ENCODE data around the gene UCN2.

Gene UCN2

DNA sequence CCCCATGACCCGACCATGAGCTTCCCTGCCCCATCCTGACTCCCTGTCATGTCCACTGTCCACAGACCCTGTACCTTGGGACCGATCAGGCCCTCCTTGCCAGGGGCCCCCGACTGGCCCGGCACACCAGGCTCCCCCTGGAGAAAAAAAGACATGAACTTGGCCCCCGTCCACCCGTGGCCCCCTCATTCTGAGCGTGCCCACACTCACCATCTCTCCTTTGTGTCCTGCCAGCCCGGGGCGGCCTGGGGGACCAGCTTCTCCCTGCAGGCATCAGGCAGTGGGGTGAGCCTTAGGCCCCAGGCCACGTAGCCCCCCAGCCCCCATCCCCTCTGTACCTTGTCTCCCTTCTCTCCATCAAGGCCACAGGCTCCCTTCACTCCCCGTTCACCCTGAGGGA, 3.9 kb upstream of the UCN2 start:
- no peak for DNase-seq (ENCODE audit: low read depth)
- H3K4me3 ChIP-seq (ENCODE audit: low read depth, low read length): no peak overlapping the region
- no peak for TF ChIP-seq CTCF (IDR thresholded peaks at IDR 0.05; ENCODE audit: insufficient read depth, low read depth, low read length, missing control alignments)

GRCh38 chr3:48567090-48567489, 3.5 kb upstream of the UCN2 start:
- no peak for DNase-seq (ENCODE audit: low read depth)

GRCh38 chr3:48566401-48566760, 2.8 kb upstream of the UCN2 start:
- TF ChIP-seq CTCF (IDR thresholded peaks at IDR 0.05; ENCODE audit: insufficient read depth, low read depth, low read length, missing control alignments): no peak
- DNase-seq (ENCODE audit: low read depth): no peak
- no peak overlapping the region for H3K4me3 ChIP-seq (ENCODE audit: low read depth, low read length)

More at GRCh38 chr3:48567090-48567489, 3.5 kb upstream of the UCN2 start:
- H3K4me3 ChIP-seq (ENCODE audit: low read depth, low read length): no peak overlapping the region
- TF ChIP-seq CTCF (IDR thresholded peaks at IDR 0.05; ENCODE audit: insufficient read depth, low read depth, low read length, missing control alignments): no peak

DNA sequence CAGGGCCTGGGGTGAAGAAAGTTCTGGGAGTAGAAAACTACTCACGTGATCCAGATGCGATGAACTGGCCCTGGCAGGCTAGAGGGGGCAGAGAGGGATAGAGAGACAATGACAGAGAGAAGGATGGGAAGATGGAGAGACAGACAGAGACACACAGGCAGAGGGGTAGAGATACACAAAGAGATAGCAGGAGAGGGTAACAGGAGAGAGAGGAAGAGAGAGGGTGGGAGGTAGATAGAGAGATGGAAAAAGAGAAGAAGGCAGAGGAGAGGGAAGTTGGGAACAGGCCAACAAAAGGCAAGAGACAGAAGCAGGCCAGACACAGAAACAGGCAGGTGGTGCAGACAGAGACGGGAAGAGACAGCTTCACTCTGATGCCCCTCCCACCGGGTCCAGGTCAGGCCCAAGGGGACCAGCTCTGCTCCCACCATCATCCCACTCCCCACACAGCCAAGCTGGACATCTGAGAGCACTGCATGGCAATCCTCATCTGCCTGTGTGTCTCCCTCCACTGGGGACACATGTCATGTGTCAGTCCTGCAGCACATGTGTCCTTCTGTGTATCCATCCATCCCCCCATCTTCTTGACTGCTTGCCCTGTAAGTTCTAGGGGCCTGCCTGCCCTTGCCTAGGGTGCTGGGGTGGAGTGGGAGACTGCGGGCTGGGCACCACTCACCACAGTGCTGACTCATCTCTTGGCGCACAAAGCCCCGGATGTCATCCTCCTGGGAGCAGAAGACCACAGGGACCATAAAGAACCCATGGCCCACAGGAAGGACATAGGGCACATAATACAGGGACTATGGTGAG, 2.2 kb upstream of the UCN2 start:
- DNase-seq (ENCODE audit: low read depth): no peak
- H3K4me3 ChIP-seq (ENCODE audit: low read depth, low read length): no peak overlapping the region
- TF ChIP-seq CTCF (IDR thresholded peaks at IDR 0.05; ENCODE audit: insufficient read depth, low read depth, low read length, missing control alignments): no peak

DNA sequence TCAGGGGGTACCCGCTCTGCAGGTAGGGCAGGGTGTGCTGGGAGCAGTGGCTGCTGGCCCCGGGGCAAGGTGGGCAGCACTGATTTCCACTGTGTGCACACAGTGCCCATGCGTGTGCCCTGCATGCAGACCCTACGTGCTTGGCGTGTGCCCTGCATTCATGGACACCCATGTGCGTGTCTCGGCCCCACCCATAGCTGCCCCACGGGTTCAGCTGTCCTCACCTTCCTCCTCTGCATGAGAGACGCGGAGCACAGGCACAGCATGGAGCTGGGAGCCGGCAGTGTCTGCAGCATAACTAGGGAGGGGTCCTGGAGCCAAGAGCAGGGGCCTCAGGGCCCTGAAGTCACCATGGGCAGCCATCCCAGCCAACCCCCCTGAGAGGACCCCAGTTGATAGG, 1.6 kb upstream of the UCN2 start:
- DNase-seq (ENCODE audit: low read depth): no peak
- TF ChIP-seq CTCF (IDR thresholded peaks at IDR 0.05; ENCODE audit: insufficient read depth, low read depth, low read length, missing control alignments): no peak
- no peak overlapping the region for H3K4me3 ChIP-seq (ENCODE audit: low read depth, low read length)

- no peak for DNase-seq (ENCODE audit: low read depth)
- no peak for TF ChIP-seq CTCF (IDR thresholded peaks at IDR 0.05; ENCODE audit: insufficient read depth, low read depth, low read length, missing control alignments)
- no peak overlapping the region for H3K4me3 ChIP-seq (ENCODE audit: low read depth, low read length)
Observed at GRCh38 chr3:48564667-48565066, 1.1 kb upstream of the UCN2 start.

- TF ChIP-seq CTCF (IDR thresholded peaks at IDR 0.05; ENCODE audit: insufficient read depth, low read depth, low read length, missing control alignments): no peak
- no peak overlapping the region for H3K4me3 ChIP-seq (ENCODE audit: low read depth, low read length)
- peak; percentile 30 for DNase-seq (ENCODE audit: low read depth)
Observed at GRCh38 chr3:48564022-48564421, 441 bp upstream of the UCN2 start.
